Measurements from ENCODE around the gene SLC6A5. TPM values are rescaled to one million over a fixed set of nuclear protein-coding genes. Genes with fewer than 3 reads are reported as not detected.

Gene SLC6A5
- total and polyA plus RNA-seq, 2 of the 4 experiments (the other 2 are of a cell fraction) = not detected

DNA sequence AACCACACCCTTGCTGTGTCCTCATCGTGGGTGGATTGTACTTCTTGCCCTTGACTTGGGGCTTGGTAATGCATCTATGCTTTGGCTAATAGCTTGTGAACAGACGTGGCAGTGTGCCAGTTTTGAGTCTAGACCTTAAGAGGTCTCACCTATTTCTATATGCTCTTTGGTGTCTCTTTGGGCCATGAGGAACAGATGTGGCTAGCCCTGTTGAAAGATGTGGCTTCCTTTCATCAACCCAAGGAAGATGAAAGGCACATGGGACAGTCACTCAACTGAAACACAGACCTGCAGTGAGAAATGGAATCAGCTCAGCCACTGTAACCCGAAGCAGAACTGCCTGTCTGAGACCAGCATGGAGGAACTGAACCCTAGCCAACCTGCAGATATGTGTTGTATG is 62.0 kb downstream of the SLC6A5 start:
- Histone ChIP-seq H2BK20ac (ENCODE audit: low read depth, low read length) (no peak overlapping the region), H2AK5ac (ENCODE audit: low read depth, low read length) (no peak overlapping the region), H3K27me3 (ENCODE audit: control insufficient read depth, insufficient read depth, low read length) (no peaks in the 10 kb centered on the region), H2AK9ac (replicated peaks; ENCODE audit: low read depth, low read length, poor library complexity) (no peak overlapping the region), H3K4me3 (ENCODE audit: insufficient read depth, low read depth, low read length) (no peak overlapping the region), H3K79me1 (ENCODE audit: low read depth in 1 of 2, low read length in 2 of 2) (no peaks in the 10 kb centered on the region), H3K18ac (ENCODE audit: low read depth, low read length) (no peak overlapping the region), H3K14ac (replicated peaks; ENCODE audit: low read depth, low read length) (no peak overlapping the region), H4K20me1 (ENCODE audit: insufficient read depth, low read length) (no peaks in the 10 kb centered on the region), H3K4ac (ENCODE audit: low read depth, low read length) (no peak overlapping the region), H2BK5ac (ENCODE audit: low read depth, low read length, poor library complexity, severe bottlenecking) (no peak overlapping the region), H3K9me3 (ENCODE audit: control insufficient read depth, insufficient read depth, low read length) (no peaks in the 10 kb centered on the region), H4K91ac (ENCODE audit: insufficient read depth, low read depth, low read length) (no peak overlapping the region), H3K36me3 (ENCODE audit: control insufficient read depth, insufficient read depth, low read length) (no peaks in the 10 kb centered on the region), H3K4me1 (ENCODE audit: control insufficient read depth, insufficient read depth, low read length) (no peaks in the 10 kb centered on the region), H3K23ac (ENCODE audit: low read depth, low read length) (no peak overlapping the region), H3K27ac (ENCODE audit: insufficient read depth, low read length) (no peak overlapping the region), H2AFZ (replicated peaks; ENCODE audit: low read length, poor library complexity) (no peak overlapping the region), H2BK120ac (ENCODE audit: low read depth, low read length) (no peak overlapping the region), H4K8ac (ENCODE audit: low read depth in 2 of 2, low read length in 2 of 2) (no peak overlapping the region), H2BK15ac (ENCODE audit: low read depth, low read length) (no peak overlapping the region), H3K56ac (ENCODE audit: extremely low read depth, insufficient read depth, low read length) (no peak overlapping the region), H3K9ac (ENCODE audit: low read depth, low read length) (no peak overlapping the region), H3K9me1 (ENCODE audit: insufficient read depth, low read length) (no peaks in the 10 kb centered on the region), H3K4me2 (ENCODE audit: low read depth, low read length) (no peak overlapping the region), H4K5ac (ENCODE audit: low read depth, low read length) (no peak overlapping the region)
- DNase-seq (no peak), ATAC-seq (ENCODE audit: low read depth) (no peak)
- no CpG with 5 or more reads among the region's 3 CpGs for WGBS, 2 experiments (ENCODE audit: extremely low coverage in 2 of 2, insufficient read length in 1 of 2)
- ChIA-PET CTCF (no interaction called here), POLR2A (ENCODE audit: unreplicated experiment) (no interaction called here)
- intact Hi-C loops (cut with micrococcal nuclease) (no loop called here), dilution Hi-C loops (cut with HindIII; ENCODE audit: low sequenced_read_pairs, unreplicated experiment) (no loop called here), in situ Hi-C loops (cut with MboI; ENCODE audit: low sequenced_read_pairs) (no loop called here)
- TF ChIP-seq SMC3 (IDR thresholded peaks at IDR 0.05; ENCODE audit: low read depth, low read length) (no peak), CHD1 (IDR thresholded peaks at IDR 0.05; ENCODE audit: low read depth, low read length) (no peak), POLR2A (IDR thresholded peaks at IDR 0.05; ENCODE audit: low read depth, low read length) (no peak), CEBPB (IDR thresholded peaks at IDR 0.05; ENCODE audit: low read depth, low read length) (no peak), RAD21 (IDR thresholded peaks at IDR 0.05; ENCODE audit: low read length) (no peak), MAZ (IDR thresholded peaks at IDR 0.05; ENCODE audit: borderline replicate concordance, low read depth, low read length) (no peak), RCOR1 (IDR thresholded peaks at IDR 0.05; ENCODE audit: insufficient replicate concordance, low read length) (no peak), RFX5 (IDR thresholded peaks at IDR 0.05; ENCODE audit: low read depth, low read length) (no peak), BHLHE40 (IDR thresholded peaks at IDR 0.05; ENCODE audit: low read depth, low read length) (no peak), FOS (IDR thresholded peaks at IDR 0.05; ENCODE audit: low read depth, low read length) (no peak)
- TF ChIP-seq, protein P1, sequence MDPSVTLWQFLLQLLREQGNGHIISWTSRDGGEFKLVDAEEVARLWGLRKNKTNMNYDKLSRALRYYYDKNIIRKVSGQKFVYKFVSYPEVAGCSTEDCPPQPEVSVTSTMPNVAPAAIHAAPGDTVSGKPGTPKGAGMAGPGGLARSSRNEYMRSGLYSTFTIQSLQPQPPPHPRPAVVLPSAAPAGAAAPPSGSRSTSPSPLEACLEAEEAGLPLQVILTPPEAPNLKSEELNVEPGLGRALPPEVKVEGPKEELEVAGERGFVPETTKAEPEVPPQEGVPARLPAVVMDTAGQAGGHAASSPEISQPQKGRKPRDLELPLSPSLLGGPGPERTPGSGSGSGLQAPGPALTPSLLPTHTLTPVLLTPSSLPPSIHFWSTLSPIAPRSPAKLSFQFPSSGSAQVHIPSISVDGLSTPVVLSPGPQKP (IDR thresholded peaks at IDR 0.05; ENCODE audit: borderline replicate concordance, low read depth, low read length) = no peak
- TF ChIP-seq, protein P2, sequence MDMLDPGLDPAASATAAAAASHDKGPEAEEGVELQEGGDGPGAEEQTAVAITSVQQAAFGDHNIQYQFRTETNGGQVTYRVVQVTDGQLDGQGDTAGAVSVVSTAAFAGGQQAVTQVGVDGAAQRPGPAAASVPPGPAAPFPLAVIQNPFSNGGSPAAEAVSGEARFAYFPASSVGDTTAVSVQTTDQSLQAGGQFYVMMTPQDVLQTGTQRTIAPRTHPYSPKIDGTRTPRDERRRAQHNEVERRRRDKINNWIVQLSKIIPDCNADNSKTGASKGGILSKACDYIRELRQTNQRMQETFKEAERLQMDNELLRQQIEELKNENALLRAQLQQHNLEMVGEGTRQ (IDR thresholded peaks at IDR 0.05; ENCODE audit: low read depth, low read length) = no peak
- TF ChIP-seq, protein P3, sequence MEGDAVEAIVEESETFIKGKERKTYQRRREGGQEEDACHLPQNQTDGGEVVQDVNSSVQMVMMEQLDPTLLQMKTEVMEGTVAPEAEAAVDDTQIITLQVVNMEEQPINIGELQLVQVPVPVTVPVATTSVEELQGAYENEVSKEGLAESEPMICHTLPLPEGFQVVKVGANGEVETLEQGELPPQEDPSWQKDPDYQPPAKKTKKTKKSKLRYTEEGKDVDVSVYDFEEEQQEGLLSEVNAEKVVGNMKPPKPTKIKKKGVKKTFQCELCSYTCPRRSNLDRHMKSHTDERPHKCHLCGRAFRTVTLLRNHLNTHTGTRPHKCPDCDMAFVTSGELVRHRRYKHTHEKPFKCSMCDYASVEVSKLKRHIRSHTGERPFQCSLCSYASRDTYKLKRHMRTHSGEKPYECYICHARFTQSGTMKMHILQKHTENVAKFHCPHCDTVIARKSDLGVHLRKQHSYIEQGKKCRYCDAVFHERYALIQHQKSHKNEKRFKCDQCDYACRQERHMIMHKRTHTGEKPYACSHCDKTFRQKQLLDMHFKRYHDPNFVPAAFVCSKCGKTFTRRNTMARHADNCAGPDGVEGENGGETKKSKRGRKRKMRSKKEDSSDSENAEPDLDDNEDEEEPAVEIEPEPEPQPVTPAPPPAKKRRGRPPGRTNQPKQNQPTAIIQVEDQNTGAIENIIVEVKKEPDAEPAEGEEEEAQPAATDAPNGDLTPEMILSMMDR (conservative IDR thresholded peaks at IDR 0.05; ENCODE audit: low read depth, low read length) = no peak
- no TSS peak for BruUV-seq (replicated peaks)

Measured in IMR-90 (cell line).